Measurements from ENCODE around the gene MAPKAP1. TPM values are rescaled to one million over a fixed set of nuclear protein-coding genes. Genes with fewer than 3 reads are reported as not detected.

MAPKAP1 gene
- 63.3 and 64.3 TPM in 2 replicates for total RNA-seq (2016; rRNA removed; fragmentation: Illumina TruSeq; extraction: Trizol)
- total RNA-seq (2016; cell fraction: cytosol; rRNA removed; fragmentation: Illumina TruSeq; extraction: Trizol; ENCODE audit: low read depth): 73.6 and 79.6 TPM in 2 replicates
- 50.8 and 66.4 TPM in 2 replicates for total RNA-seq (2016; cell fraction: insoluble cytoplasmic fraction; rRNA removed; fragmentation: Illumina TruSeq; extraction: Trizol)
- total RNA-seq (2016; cell fraction: membrane; rRNA removed; fragmentation: Illumina TruSeq; extraction: Trizol): 151 and 154 TPM in 2 replicates
- total RNA-seq (2016; cell fraction: nucleus; rRNA removed; fragmentation: Illumina TruSeq; extraction: Trizol): 40.3 and 49.7 TPM in 2 replicates
- 38.3 and 45.0 TPM in 2 replicates for polyA plus RNA-seq (2011; rRNA removed)
- polyA plus RNA-seq (2011; cell fraction: cytosol; rRNA removed): 31.1 and 37.8 TPM in 2 replicates
- polyA plus RNA-seq (2011; cell fraction: nucleus; rRNA removed): 19.1 and 22.9 TPM in 2 replicates
- polyA plus RNA-seq (2012): 23.3 and 24.3 TPM in 2 replicates
- 152 and 156 TPM in 2 replicates for polyA plus RNA-seq (2016; cell fraction: cytosol; fragmentation: Illumina TruSeq; extraction: Trizol; ENCODE audit: low read depth)
- 64.7 and 77.0 TPM in 2 replicates for polyA plus RNA-seq (2016; cell fraction: insoluble cytoplasmic fraction; fragmentation: Illumina TruSeq; extraction: Trizol; ENCODE audit: low read depth)
- polyA plus RNA-seq (2016; cell fraction: membrane; fragmentation: Illumina TruSeq; extraction: Trizol; ENCODE audit: low read depth): 215 and 223 TPM in 2 replicates
- polyA plus RNA-seq (2016; cell fraction: nucleus; fragmentation: Illumina TruSeq; extraction: Trizol; ENCODE audit: insufficient read depth, low read depth): 63.9 and 70.8 TPM in 2 replicates
- polyA minus RNA-seq (2011; rRNA and poly(A)+ RNA removed; ENCODE audit: low replicate concordance): 42.8 and 148 TPM in 2 replicates
- 8.1 and 12.7 TPM in 2 replicates for polyA minus RNA-seq (2011; cell fraction: cytosol; rRNA and poly(A)+ RNA removed)
- polyA minus RNA-seq (2011; cell fraction: nucleus; rRNA and poly(A)+ RNA removed): 39.3 and 49.2 TPM in 2 replicates
- Bru-seq, nascent RNA: percentile 67 among the genes with signal in this experiment
- BruChase-seq, experiment 1, labeled RNA remaining after a 6-hour chase: percentile 57 among the genes with signal in this experiment
- percentile 58 among the genes with signal in this experiment for BruChase-seq, experiment 2, labeled RNA remaining after a 2-hour chase
- long read RNA-seq, experiment 1, partial matches to known transcripts: 5 of 18 reads
- long read RNA-seq, experiment 1, other reads (novel, unspliced or antisense): 6 of 18 reads
- long read RNA-seq, experiment 2, transcript MAPKAP1-201 (12 exons, 3,395 nt): minor isoform, 12 of 71 reads
- long read RNA-seq, experiment 2, transcript MAPKAP1-202 (11 exons, 3,256 nt): major isoform, 18 of 71 reads
- long read RNA-seq, experiment 2, partial matches to known transcripts: 19 of 71 reads
- long read RNA-seq, experiment 2, other reads (novel, unspliced or antisense): 16 of 71 reads

- BruUV-seq (replicated peaks): no TSS peak
- Histone ChIP-seq H3K79me2 (ENCODE audit: insufficient read depth, low read length) (peaks cover 36% of the 10 kb centered on the region), H3K9ac (ENCODE audit: insufficient read depth, low read depth, low read length) (peak within 1 kb of the TSS; percentile 94), H3K27me3 (ENCODE audit: control insufficient read depth in 1 of 2, insufficient read depth in 2 of 2, low read length in 2 of 2) (no peaks in the 10 kb centered on the region), H2AFZ (ENCODE audit: low read length) (peak within 1 kb of the TSS; percentile 99), H3K27ac (ENCODE audit: extremely low read length, insufficient read depth, low read length) (peak within 1 kb of the TSS; percentile 64), H3K9me3 (ENCODE audit: low read length) (no peaks in the 10 kb centered on the region), H4K20me1 (ENCODE audit: insufficient read depth, low read length) (no peaks in the 10 kb centered on the region), H3K36me3 (replicated peaks in 1 of 2; ENCODE audit: control insufficient read depth in 1 of 2, insufficient read depth in 2 of 2, low read length in 2 of 2) (no peaks in the 10 kb centered on the region; a peak in 1 of 5 replicates), H3K4me2 (ENCODE audit: low read depth, low read length) (peak within 1 kb of the TSS; percentile 99), H3K4me1 (ENCODE audit: insufficient read depth, low read length) (peaks cover 37% of the 10 kb centered on the region), H3K4me3 (replicated peaks in 1 of 3; ENCODE audit: insufficient read depth in 1 of 3, low read depth in 2 of 3, low read length in 3 of 3) (peak within 1 kb of the TSS; percentile 89 to 97 (median 90))
- intact Hi-C loops (cut with micrococcal nuclease; ENCODE audit: unreplicated experiment) (loop anchor here (5.0 to 10.0 kb wide), 2 partner anchors 40 to 52 kb away; partner anchors contain the start of gene PBX3), in situ Hi-C loops (cut with HindIII; ENCODE audit: extremely low pct_ligation_motif_present, low pct_unique_long_range_greater_than_20kb) (no loop called here)
- ChIA-PET CTCF (ENCODE audit: low intra/inter-chr PET ratio, low total read pairs) (no interaction called here), POLR2A (interaction anchor here (0.6 to 2.0 kb wide), 15 partner anchors 9 to 445 kb away, joined by 3 to 16 read pairs (median 4); no protein-coding TSS in a partner anchor)
- WGBS (ENCODE audit: low lambda C conversion rate): 0% methylated on average over 15 of the region's 63 CpGs
- ATAC-seq (peak; percentile 100), DNase-seq (ENCODE audit: low spot score) (peak; percentile 91), FAIRE-seq (peak; percentile 64)
- TF ChIP-seq BRCA1 (CRISPR knock-in tag; IDR thresholded peaks at IDR 0.05): no peak
- TF ChIP-seq ZNF235 (CRISPR knock-in tag; IDR thresholded peaks at IDR 0.05; ENCODE audit: borderline replicate concordance): no peak
- no peak for TF ChIP-seq BATF2 (CRISPR knock-in tag; IDR thresholded peaks at IDR 0.05)
- TF ChIP-seq PAX8 (CRISPR knock-in tag; IDR thresholded peaks at IDR 0.05; ENCODE audit: borderline replicate concordance): no peak
- TF ChIP-seq POGZ (CRISPR knock-in tag; IDR thresholded peaks at IDR 0.05): peak; percentile 60
- TF ChIP-seq SRSF4 (IDR thresholded peaks at IDR 0.05; ENCODE audit: low read depth, low read length, poor library complexity, severe bottlenecking): no peak
- TF ChIP-seq RELA (CRISPR knock-in tag; IDR thresholded peaks at IDR 0.05): no peak
- TF ChIP-seq ZNF563 (CRISPR knock-in tag; IDR thresholded peaks at IDR 0.05): peak; percentile 49; the same call in 1 of the 2 replicates
- peak; percentile 16; the same call in 1 of the 2 replicates for TF ChIP-seq PRDM10 (CRISPR knock-in tag; IDR thresholded peaks at IDR 0.05; ENCODE audit: low read depth)
- TF ChIP-seq ZNF615 (CRISPR knock-in tag; IDR thresholded peaks at IDR 0.05; ENCODE audit: borderline replicate concordance): no peak
- TF ChIP-seq NR1H2 (CRISPR knock-in tag; IDR thresholded peaks at IDR 0.05; ENCODE audit: borderline replicate concordance, low read depth): no peak
- TF ChIP-seq ZNF317 (CRISPR knock-in tag; IDR thresholded peaks at IDR 0.05): no peak
- TF ChIP-seq TRIM24 (CRISPR knock-in tag; IDR thresholded peaks at IDR 0.05): no peak
These were observed at the start of gene MAPKAP1 for GRCh38 chr9:125706651-125707471. MAPKAP1 (minus strand) TSS chr9:125707208; CDS start chr9:125672574, 34,634 bp downstream.

Measured in HepG2 (cell line).